HUES64 (cell line): Measurements from ENCODE around the gene GRHL3.

Experiments
- H3K27ac ChIP-seq: 2 replicates; pipeline ENCODE4 v1.7.0; 2013; ENCODE audit warnings: low read depth, low read length, inconsistent platforms
- H3K27me3 ChIP-seq: 2 replicates; pipeline ENCODE4 v1.6.1; 2013; ENCODE audit warnings: mild to moderate bottlenecking, low read length; ENCODE audit not compliant: insufficient read depth
- H3K36me3 ChIP-seq: 2 replicates; pipeline ENCODE4 v1.6.1; 2013; ENCODE audit warnings: mild to moderate bottlenecking, low read length; ENCODE audit not compliant: insufficient read depth
- H3K4me1 ChIP-seq: 2 replicates; pipeline ENCODE4 v1.6.1; 2013; ENCODE audit warnings: mild to moderate bottlenecking, low read length, moderate library complexity; ENCODE audit not compliant: insufficient read depth
- H3K4me3 ChIP-seq: 2 replicates; pipeline ENCODE4 v1.5.1; 2013; ENCODE audit warnings: mild to moderate bottlenecking, low read length, moderate library complexity
- H3K9ac ChIP-seq: 2 replicates; pipeline ENCODE4 v1.6.1; 2013; ENCODE audit warnings: mild to moderate bottlenecking, low read depth, low read length
- H3K9me3 ChIP-seq: 2 replicates; pipeline ENCODE4 v1.6.1; 2013; ENCODE audit warnings: low read depth, low read length; ENCODE audit not compliant: insufficient read depth
- WGBS: fragments of 150-250, 120-280 bp; methylation state at CpG from one replicate; pipeline ENCODE4 v1.1.7; 2013; ENCODE audit warnings: missing lambda C conversion rate; 5-methylcytosine and 5-hydroxymethylcytosine counted together

The GRHL3 gene

DNA sequence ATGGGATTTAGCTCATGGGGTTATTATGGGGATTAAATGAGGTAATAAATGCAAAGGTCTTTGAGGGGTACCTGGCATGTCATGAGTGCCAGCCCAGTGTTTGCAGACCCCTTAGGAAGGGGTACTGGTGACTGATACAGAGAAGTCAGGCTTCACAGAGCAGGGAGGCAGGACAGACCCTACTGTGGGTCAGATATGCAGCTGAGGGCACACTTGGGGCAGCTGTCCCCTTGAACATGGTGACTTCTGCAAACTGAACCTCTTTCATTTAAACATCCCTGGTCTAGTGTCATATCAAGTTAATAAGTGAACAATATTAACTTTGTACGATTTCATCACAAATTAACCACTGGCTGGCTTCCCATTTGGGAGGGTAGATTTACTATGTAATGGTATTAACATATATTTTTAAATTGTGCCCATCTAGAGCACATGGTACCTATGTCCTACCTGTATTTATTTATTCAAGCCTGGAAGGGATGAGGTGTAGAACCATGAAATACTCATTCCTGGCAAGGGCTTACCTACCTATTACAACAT, 68.5 kb downstream of the GRHL3 start:
- Histone ChIP-seq H3K4me3 (no peak overlapping the region), H3K27ac (no peak overlapping the region), H3K36me3 (no peaks in the 10 kb centered on the region), H3K9me3 (no peaks in the 10 kb centered on the region), H3K4me1 (peaks cover 8% of the 10 kb centered on the region), H3K27me3 (no peaks in the 10 kb centered on the region), H3K9ac (no peak overlapping the region)
- WGBS, result 80% methylated on average over 1 of the region's 1 CpG

DNA sequence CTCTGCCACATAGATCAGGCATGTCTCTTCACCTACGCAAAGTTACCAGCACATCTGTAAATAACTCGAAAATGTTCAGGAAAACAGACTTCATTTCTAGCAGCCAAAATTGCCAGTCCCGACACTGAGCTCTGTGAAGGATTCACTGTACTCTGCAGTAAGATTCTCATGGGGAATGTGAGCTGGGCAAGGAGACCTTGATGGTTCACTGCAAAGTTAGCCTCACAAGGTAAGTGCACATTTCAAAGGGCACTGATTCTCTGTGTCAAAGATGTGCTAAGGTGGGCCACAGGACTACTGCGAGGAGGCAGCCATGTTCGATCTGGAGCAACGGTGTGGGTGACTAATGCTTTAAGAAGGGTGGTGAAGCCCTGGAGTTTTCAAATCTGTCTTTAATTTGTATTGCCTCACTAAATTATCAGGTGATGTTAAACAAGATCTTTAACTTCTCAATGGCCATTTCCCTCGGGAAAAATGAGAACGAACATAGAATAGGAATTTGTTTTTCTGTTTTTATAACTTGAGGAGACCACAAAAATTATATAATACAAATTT, 69.3 kb downstream of the GRHL3 start:
- WGBS, result 96% methylated on average over 6 of the region's 8 CpGs
- H3K9ac ChIP-seq, result no peak overlapping the region
- H3K36me3 ChIP-seq, result no peaks in the 10 kb centered on the region
- no peak overlapping the region for H3K27ac ChIP-seq
- no peaks in the 10 kb centered on the region for H3K9me3 ChIP-seq
- H3K4me1 ChIP-seq, result peaks cover 15% of the 10 kb centered on the region
- H3K4me3 ChIP-seq, result no peak overlapping the region
- H3K27me3 ChIP-seq, result no peaks in the 10 kb centered on the region

GRCh38 chr1:24389231-24389678, 70.1 kb downstream of the GRHL3 start:
- Histone ChIP-seq H3K27ac (no peak overlapping the region), H3K4me3 (no peak overlapping the region), H3K9me3 (no peaks in the 10 kb centered on the region), H3K27me3 (no peaks in the 10 kb centered on the region), H3K9ac (no peak overlapping the region), H3K4me1 (peaks cover 23% of the 10 kb centered on the region), H3K36me3 (no peaks in the 10 kb centered on the region)
- 92% methylated on average over 4 of the region's 4 CpGs for WGBS

DNA sequence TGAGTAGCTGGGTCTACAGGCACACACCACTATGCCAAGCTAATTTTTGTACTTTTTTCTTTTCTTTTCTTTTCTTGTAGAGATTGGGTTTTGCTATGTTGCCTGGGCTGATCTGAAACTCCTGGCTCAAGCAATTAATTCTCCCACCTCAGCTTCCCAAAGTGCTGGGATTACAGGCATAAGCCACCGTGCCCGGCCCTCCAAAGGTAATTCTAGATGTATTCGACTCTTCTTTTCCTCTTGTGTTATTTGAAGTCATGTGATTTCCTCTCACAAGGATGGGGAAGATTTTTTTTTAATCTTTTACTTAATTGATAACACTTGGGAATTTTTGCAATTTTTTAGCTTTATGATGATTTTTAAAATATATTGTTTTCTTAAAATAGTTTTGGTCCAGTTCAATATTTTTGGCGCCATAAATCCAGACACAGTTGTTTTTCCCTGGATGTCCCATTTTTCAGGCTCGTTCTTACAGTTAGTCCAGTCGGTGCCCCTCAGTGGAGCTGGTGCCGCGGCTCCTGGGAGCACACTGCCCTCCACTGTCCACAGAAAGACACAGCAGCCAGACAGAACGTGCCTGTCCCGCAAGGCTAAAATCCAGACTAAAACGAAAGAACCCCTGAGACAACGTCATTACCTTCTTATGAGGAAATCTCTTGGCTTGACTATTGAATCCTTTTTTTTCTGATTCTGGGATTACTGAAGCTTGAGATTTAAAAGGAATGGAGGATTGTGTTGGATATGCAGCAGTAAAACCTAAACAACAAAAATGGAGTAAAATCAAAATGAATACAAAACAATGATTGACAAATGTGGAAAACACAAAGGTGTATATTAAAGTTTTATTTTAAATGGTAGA, 72.0 kb downstream of the GRHL3 start:
- peaks cover 24% of the 10 kb centered on the region for H3K4me1 ChIP-seq
- no peaks in the 10 kb centered on the region for H3K27me3 ChIP-seq
- no peaks in the 10 kb centered on the region for H3K9me3 ChIP-seq
- 35% methylated on average over 12 of the region's 12 CpGs for WGBS
- H3K36me3 ChIP-seq, result no peaks in the 10 kb centered on the region
- H3K9ac ChIP-seq, result no peak overlapping the region
- H3K27ac ChIP-seq, result no peak overlapping the region
- no peak overlapping the region for H3K4me3 ChIP-seq

DNA sequence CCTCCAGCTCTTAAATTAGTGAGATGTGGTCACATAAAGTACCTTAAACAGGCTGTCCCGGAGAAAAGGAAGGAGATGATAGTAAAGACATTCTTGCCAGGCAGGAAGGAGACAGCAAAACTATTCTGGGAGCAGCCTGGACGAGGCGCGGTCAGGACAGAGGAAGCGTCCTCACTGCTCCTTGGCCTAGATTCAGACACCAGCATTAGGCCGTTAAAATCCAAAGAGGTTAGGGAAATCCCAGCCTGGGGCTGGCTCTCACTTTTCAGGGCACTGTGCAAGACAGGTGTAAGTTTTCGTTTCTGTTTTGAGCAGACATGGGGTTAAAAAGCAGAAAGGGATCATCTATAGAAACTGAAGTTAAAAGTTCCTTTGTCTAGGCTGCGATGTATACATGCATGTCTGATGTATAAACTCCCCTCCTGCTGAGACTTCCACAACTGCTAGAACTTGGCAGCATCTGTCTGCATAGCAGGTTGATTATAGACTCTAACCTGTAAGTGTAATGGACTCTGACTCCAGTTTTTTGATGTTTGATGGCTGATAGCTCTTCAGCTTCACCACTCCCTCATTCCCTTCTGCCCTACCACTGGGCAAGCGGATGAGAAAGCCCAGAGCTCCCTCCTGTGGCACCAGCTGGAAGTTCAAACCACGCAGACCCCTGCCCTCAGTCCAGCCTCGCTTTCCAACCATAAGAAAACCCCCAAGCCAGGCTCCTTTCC, 72.9 kb downstream of the GRHL3 start:
- WGBS, result 62% methylated on average over 11 of the region's 11 CpGs
- Histone ChIP-seq H3K9ac (no peak overlapping the region), H3K36me3 (no peaks in the 10 kb centered on the region), H3K4me3 (no peak overlapping the region), H3K4me1 (peaks cover 24% of the 10 kb centered on the region), H3K27me3 (no peaks in the 10 kb centered on the region), H3K9me3 (no peaks in the 10 kb centered on the region), H3K27ac (0 out of 2 replicates have a peak overlapping the region, but pooled peaks have one; percentile 24)

- 0 out of 2 replicates have a peak overlapping the region, but pooled peaks have one; percentile 24 for H3K27ac ChIP-seq
- H3K27me3 ChIP-seq, result no peaks in the 10 kb centered on the region
- H3K36me3 ChIP-seq, result no peaks in the 10 kb centered on the region
- H3K9me3 ChIP-seq, result no peaks in the 10 kb centered on the region
- no peak overlapping the region for H3K9ac ChIP-seq
- no peak overlapping the region for H3K4me3 ChIP-seq
- 69% methylated on average over 4 of the region's 4 CpGs for WGBS
- H3K4me1 ChIP-seq, result peaks cover 24% of the 10 kb centered on the region
Measured at GRCh38 chr1:24392604-24392946, 73.4 kb downstream of the GRHL3 start.

GRCh38 chr1:24392982-24393650, 74.0 kb downstream of the GRHL3 start:
- 74% methylated on average over 4 of the region's 4 CpGs for WGBS
- H3K27ac ChIP-seq, result peak overlapping the region; percentile 17; the same call in 1 of the 2 replicates
- H3K9ac ChIP-seq, result no peak overlapping the region
- H3K4me1 ChIP-seq, result peaks cover 24% of the 10 kb centered on the region
- no peaks in the 10 kb centered on the region for H3K27me3 ChIP-seq
- H3K36me3 ChIP-seq, result no peaks in the 10 kb centered on the region
- no peak overlapping the region for H3K4me3 ChIP-seq
- H3K9me3 ChIP-seq, result no peaks in the 10 kb centered on the region

DNA sequence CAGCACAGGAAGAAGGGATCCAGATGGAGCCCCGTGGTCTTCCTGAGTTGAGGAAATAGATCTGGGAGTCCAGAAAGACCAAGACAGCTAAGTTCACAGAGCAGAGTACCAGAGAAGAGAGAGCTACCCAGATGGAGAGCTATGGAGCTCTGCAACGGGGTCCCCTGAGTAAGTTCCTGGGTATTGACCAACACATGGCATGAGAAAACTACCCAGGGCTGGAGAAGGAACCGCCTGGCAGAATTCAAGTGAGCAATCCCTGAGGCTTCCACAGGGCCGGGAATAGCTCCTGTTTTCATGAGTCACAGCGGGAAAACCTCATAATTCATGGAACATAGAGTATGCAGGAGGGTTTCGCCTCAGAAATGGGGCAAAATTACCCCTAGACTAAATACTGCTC, 74.7 kb downstream of the GRHL3 start:
- H3K27me3 ChIP-seq, result no peaks in the 10 kb centered on the region
- 88% methylated on average over 6 of the region's 6 CpGs for WGBS
- H3K27ac ChIP-seq, result peak overlapping the region; percentile 17; the same call in 1 of the 2 replicates
- no peaks in the 10 kb centered on the region for H3K36me3 ChIP-seq
- H3K4me1 ChIP-seq, result peaks cover 24% of the 10 kb centered on the region
- no peak overlapping the region for H3K9ac ChIP-seq
- H3K9me3 ChIP-seq, result no peaks in the 10 kb centered on the region
- H3K4me3 ChIP-seq, result no peak overlapping the region

DNA sequence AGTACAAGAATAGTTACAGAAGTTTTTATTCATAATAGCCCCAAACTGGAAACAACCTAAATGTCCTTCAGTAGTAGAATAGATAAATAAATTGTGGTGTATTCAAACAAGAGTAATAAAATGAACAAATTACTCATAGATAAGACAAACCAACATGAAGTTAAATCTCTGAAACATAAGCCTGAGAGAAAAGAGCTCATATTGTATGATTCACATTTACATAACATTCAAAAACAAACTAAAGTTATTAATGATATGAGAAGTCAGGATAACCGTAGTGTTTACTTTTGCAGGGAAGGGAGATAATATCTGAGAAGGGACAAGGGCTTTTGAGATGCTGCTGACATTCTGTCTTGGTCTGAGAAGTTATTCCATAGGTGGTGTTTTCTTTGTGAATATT, 80.9 kb downstream of the GRHL3 start:
- no peaks in the 10 kb centered on the region for H3K27me3 ChIP-seq
- 93% methylated on average over 1 of the region's 1 CpG for WGBS
- no peak overlapping the region for H3K9ac ChIP-seq
- no peak overlapping the region for H3K4me3 ChIP-seq
- H3K36me3 ChIP-seq, result peaks cover 14% of the 10 kb centered on the region; the same call in 1 of the 2 replicates
- no peaks in the 10 kb centered on the region for H3K9me3 ChIP-seq
- no peaks in the 10 kb centered on the region for H3K4me1 ChIP-seq
- no peak overlapping the region for H3K27ac ChIP-seq

DNA sequence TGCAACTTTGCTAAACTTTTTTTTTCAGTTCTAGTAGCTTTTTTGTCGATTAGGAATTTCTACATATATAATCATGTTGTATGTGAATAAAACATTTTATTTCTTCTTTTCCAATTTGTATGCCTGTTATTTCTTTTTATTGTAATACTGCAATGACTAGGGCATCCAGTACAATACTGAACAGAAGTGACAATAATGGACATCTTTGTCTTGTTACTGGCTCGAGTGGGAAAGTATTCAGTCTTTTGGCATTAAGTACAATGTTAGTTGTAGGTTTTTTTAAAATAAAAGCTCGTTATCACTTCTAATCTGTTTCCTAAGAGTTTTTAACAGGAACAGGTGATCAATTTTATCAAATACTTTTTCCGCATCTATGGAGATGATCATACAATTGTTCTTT, 84.6 kb downstream of the GRHL3 start:
- Histone ChIP-seq H3K9me3 (no peaks in the 10 kb centered on the region), H3K4me1 (no peaks in the 10 kb centered on the region), H3K27ac (no peak overlapping the region), H3K27me3 (no peaks in the 10 kb centered on the region), H3K9ac (no peak overlapping the region), H3K4me3 (no peak overlapping the region), H3K36me3 (peaks cover 14% of the 10 kb centered on the region; the same call in 1 of the 2 replicates)
- 91% methylated on average over 3 of the region's 4 CpGs for WGBS
